Osteoblast (primary cell): ENCODE measurements around the gene RER1. TPM values are rescaled to one million over a fixed set of nuclear protein-coding genes. Genes with fewer than 3 reads are reported as not detected.
A peak's percentile ranks its signal among the peaks of the same experiment; 100 is the strongest.

ENCODE experiments used
- DNase-seq: peaks from one replicate; pipeline ENCODE4 v3.0.0; 2011; ENCODE audit warnings: low spot score, mixed read lengths; ENCODE audit not compliant: insufficient read length; ENCODE audit errors: missing footprints
- H2AFZ ChIP-seq: 2 replicates; pipeline ENCODE4 v1.6.0; 2011; ENCODE audit warnings: mild to moderate bottlenecking, low read length
- H3K27ac ChIP-seq: 2 replicates; pipeline ENCODE4 v1.5.1; 2011; ENCODE audit warnings: mild to moderate bottlenecking, low read depth, low read length, moderate library complexity
- H3K27me3 ChIP-seq: 2 replicates; pipeline ENCODE4 v1.6.0; 2012; ENCODE audit warnings: mild to moderate bottlenecking, control low read depth, inconsistent platforms, low read length, moderate library complexity; ENCODE audit not compliant: insufficient read depth
- H3K36me3 ChIP-seq: 2 replicates; pipeline ENCODE4 v1.5.1; 2011; ENCODE audit warnings: mild to moderate bottlenecking, low read length, control low read depth, moderate library complexity; ENCODE audit not compliant: insufficient read depth
- H3K4me1 ChIP-seq: 2 replicates; pipeline ENCODE4 v1.5.1; 2011; ENCODE audit warnings: mild to moderate bottlenecking, low read length, control low read depth, moderate library complexity; ENCODE audit not compliant: insufficient read depth
- H3K4me2 ChIP-seq: 2 replicates; pipeline ENCODE4 v1.6.0; 2011; ENCODE audit warnings: mild to moderate bottlenecking, low read length; ENCODE audit not compliant: insufficient read depth
- H3K4me3 ChIP-seq: fragments of 200-600 bp; sonication (generic); 3 replicates; pipeline ENCODE4 v1.5.1; 2012; ENCODE audit warnings: mild to moderate bottlenecking, low read length, inconsistent platforms; ENCODE audit not compliant: insufficient read depth
- H3K79me2 ChIP-seq: 2 replicates; pipeline ENCODE4 v1.6.0; 2012; ENCODE audit warnings: mild to moderate bottlenecking, low read length, control low read depth, inconsistent platforms; ENCODE audit not compliant: insufficient read depth
- H3K9me3 ChIP-seq: 2 replicates; pipeline ENCODE4 v1.5.1; 2011; ENCODE audit warnings: low read depth, low read length, control low read depth
- H4K20me1 ChIP-seq: 2 replicates; pipeline ENCODE4 v1.6.0; 2012; ENCODE audit warnings: mild to moderate bottlenecking, low read length, control low read depth; ENCODE audit not compliant: insufficient read depth
- CTCF ChIP-seq: IDR thresholded peaks from 2 replicates; pipeline ENCODE4 v1.5.1; 2011; ENCODE audit warnings: mild to moderate bottlenecking, low read depth, low read length, moderate library complexity; ENCODE audit errors: extremely low read depth
- total RNA-seq: library from RNA; depleted of rRNA; stranded (reverse); fragments of >200 nt; gene quantifications from 2 replicates; pipeline ENCODE4 v1.2.3, GENCODE V29; 2012

The RER1 gene
- total RNA-seq, 1 donor: 95.2 TPM

DNA sequence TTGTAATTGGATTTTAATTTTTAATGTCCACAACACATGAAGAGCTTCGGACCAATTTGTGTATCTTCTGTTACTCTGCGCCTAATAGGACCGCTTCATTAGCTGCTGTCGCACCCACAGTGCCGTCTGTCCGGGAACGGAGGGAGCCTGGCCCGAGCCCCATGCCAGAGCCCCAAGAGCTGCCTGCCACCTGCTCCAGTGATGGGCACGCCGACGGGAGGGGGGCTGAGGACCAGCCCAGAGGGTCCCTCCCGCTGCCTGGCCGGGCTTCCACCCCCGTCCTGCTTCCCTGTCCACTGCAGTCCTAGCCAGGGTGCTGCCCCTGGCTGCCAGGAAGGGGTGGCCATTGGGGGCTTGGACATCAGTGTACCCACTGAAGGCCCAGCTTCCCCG is 54.2 kb downstream of the RER1 start:
- H3K9me3 ChIP-seq: no peaks in the 10 kb centered on the region
- H3K4me3 ChIP-seq: no peak overlapping the region
- no peak overlapping the region for H2AFZ ChIP-seq
- peaks cover 7% of the 10 kb centered on the region for H3K4me1 ChIP-seq
- no peaks in the 10 kb centered on the region for H3K36me3 ChIP-seq
- H4K20me1 ChIP-seq: no peaks in the 10 kb centered on the region
- no peaks in the 10 kb centered on the region for H3K79me2 ChIP-seq
- peaks cover 31% of the 10 kb centered on the region for H3K27me3 ChIP-seq
- no peak for TF ChIP-seq CTCF
- no peak overlapping the region for H3K4me2 ChIP-seq
- no peak for DNase-seq
- no peak overlapping the region for H3K27ac ChIP-seq

DNA sequence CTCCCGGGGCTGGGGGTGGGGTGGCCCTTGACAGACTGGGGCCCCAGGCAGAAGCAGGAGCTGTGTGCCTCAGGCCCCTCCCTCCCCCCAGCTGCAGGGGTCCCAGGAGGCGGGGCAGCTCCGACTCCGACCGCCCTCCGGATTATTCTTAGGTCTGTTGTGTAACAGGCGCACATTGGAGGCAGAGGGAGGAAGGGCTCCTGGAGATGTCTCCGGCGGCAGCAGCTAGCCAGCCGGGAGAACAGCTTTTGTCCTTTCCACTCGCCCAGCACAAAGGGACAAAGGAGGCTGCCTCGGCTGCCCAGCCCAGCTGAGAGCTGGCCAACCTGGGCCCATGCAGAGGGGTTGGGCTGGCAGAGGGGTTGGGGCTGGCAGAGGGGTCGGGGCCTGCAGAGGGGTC is 54.8 kb downstream of the RER1 start:
- H3K9me3 ChIP-seq: no peaks in the 10 kb centered on the region
- peaks cover 31% of the 10 kb centered on the region for H3K27me3 ChIP-seq
- H3K27ac ChIP-seq: no peak overlapping the region
- H3K4me2 ChIP-seq: no peak overlapping the region
- H3K79me2 ChIP-seq: no peaks in the 10 kb centered on the region
- no peak overlapping the region for H3K4me3 ChIP-seq
- no peak for DNase-seq
- no peak for TF ChIP-seq CTCF
- no peaks in the 10 kb centered on the region for H4K20me1 ChIP-seq
- H3K4me1 ChIP-seq: peaks cover 10% of the 10 kb centered on the region
- H3K36me3 ChIP-seq: no peaks in the 10 kb centered on the region
- no peak overlapping the region for H2AFZ ChIP-seq

GRCh38 chr1:2446861-2447260 is 55.2 kb downstream of the RER1 start:
- DNase-seq: no peak
- Histone ChIP-seq H3K4me1 (peaks cover 12% of the 10 kb centered on the region), H2AFZ (no peak overlapping the region), H3K36me3 (no peaks in the 10 kb centered on the region), H3K4me3 (no peak overlapping the region), H3K9me3 (no peaks in the 10 kb centered on the region), H3K27ac (no peak overlapping the region), H3K27me3 (peaks cover 26% of the 10 kb centered on the region), H3K4me2 (no peak overlapping the region), H3K79me2 (no peaks in the 10 kb centered on the region), H4K20me1 (no peaks in the 10 kb centered on the region)
- no peak for TF ChIP-seq CTCF

- Histone ChIP-seq H3K9me3 (no peaks in the 10 kb centered on the region), H3K79me2 (no peaks in the 10 kb centered on the region), H3K27ac (no peak overlapping the region), H3K4me2 (no peak overlapping the region), H3K4me3 (no peak overlapping the region), H3K36me3 (no peaks in the 10 kb centered on the region), H3K27me3 (peaks cover 20% of the 10 kb centered on the region), H2AFZ (peak overlapping the region; percentile 47), H3K4me1 (peaks cover 18% of the 10 kb centered on the region), H4K20me1 (no peaks in the 10 kb centered on the region)
- no peak for DNase-seq
- no peak for TF ChIP-seq CTCF
These were observed 55.8 kb downstream of the RER1 start for GRCh38 chr1:2447276-2448097.
